GM20000 (cell line): ENCODE measurements around the gene RHOG.

ENCODE experiments used
- DNase-seq: peaks from one replicate; pipeline ENCODE4 v3.0.0; 2012; ENCODE audit warnings: low spot score
- CTCF ChIP-seq: IDR thresholded peaks from 2 replicates; pipeline ENCODE4 v1.5.1; 2012; ENCODE audit warnings: mild to moderate bottlenecking, control low read depth; ENCODE audit errors: extremely low read depth, missing control alignments

RHOG gene

GRCh38 chr11:3833449-3833848 lies 7.3 kb downstream of the RHOG start:
- DNase-seq = no peak
- no peak for TF ChIP-seq CTCF

- no peak for DNase-seq
- no peak for TF ChIP-seq CTCF
Observed at GRCh38 chr11:3832816-3833215, 7.9 kb downstream of the RHOG start.

- no peak for TF ChIP-seq CTCF
- DNase-seq = no peak
Observed at GRCh38 chr11:3831378-3832239, 9.2 kb downstream of the RHOG start.

- TF ChIP-seq CTCF = no peak
Observed at GRCh38 chr11:3830730-3831129, 10.0 kb downstream of the RHOG start.

GRCh38 chr11:3830088-3830487 lies 10.7 kb downstream of the RHOG start:
- no peak for DNase-seq

More at GRCh38 chr11:3830730-3831129, 10.0 kb downstream of the RHOG start:
- DNase-seq = no peak

GRCh38 chr11:3827434-3828186 lies 13.1 kb downstream of the RHOG start:
- no peak for DNase-seq

More at GRCh38 chr11:3830088-3830487, 10.7 kb downstream of the RHOG start:
- no peak for TF ChIP-seq CTCF

More at GRCh38 chr11:3827434-3828186, 13.1 kb downstream of the RHOG start:
- TF ChIP-seq CTCF = no peak
